Measurements from ENCODE around the gene CPA1.

CPA1 gene

DNA sequence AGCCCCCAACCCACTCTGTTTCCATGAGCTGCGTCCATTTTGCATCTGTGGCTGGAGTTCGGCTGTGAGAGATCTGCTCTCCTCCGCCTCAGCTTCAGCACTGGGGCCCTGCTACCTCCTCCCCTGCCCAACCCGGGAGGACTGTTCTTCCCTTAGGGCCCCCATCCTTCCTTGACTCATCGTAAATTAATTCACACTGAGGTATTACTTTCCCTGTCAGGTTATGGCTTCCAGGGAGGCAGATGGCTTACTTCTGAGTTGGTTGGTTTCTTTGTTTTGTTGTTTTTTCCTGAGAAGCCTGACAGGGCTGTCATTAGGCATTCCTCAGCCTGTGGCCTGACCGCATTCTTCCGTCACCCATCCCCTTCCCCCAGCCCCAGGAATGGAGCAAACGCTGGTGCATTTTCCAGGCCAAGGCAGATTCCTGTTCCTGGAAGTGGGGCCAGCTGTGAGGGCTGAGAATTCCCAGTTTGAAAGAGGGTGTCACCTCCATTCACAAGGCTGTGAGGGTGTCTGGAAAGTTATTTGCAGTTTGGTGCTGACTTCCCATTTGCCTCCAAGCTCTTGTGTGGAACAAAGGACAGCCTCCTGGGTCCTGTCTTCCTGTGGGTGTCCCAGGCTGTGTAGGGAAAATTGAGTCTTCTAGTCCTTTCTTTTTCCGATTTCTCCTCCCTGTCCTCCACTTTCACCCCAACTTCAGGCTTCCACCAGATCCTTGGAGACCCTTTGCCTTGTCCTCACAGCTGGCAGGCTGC lies 24.0 kb upstream of the CPA1 start:
- DNase-seq (ENCODE audit: low read depth in 2 of 2), result no peak

DNA sequence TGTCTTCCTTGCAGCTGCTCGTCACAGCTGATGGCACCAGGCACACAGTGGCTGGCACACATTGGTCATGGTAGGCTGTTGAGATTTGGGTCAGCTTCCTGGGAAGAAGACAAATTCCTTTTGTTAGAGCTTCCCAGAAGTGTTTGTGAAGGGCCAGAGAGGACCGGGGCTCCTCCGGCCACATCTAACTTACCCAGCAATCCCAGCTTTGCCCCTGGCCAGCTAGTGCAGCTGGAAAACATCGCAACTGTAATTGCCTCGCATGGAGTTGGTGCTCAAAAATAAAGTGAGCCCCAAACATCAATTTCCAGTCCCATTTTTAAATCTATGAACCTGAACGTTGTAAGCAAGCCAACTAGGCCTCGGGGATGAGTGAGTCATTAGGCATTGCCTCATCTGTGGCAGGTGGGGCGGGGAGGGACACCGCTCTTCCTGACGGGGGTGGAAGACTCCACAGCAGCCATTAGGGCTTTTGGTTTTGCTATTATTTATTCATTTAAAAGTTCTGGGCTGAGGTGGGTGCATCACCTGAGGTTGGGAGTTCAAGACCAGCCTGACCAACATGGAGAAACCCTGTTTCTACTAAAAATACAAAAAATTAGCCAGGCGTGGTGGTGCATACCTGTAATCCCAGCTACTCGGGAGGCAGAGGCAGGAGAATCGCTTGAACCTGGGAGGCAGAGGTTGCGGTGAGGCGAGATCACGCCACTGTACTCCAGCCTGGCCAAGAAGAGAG lies 23.2 kb upstream of the CPA1 start:
- no peak for DNase-seq (ENCODE audit: low read depth in 2 of 2)

DNA sequence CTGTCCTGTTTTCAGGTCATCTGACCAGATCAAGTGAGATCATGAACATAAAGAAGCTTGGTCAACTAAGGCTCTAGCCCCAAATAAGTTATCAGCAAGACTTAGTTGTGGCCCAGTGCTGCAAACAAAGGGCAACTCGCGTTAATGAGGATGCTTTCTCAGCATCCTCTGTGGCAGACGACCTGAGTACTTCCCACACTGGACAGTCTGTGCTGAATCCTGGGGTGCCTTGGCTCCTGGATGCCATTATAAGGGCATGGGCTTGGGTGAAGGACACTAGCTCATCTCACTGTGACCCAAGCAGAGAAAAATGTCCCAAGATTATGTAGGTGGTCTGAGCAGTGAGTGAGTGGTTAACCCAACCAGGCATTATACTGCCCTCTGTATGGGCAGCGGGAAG lies 21.8 kb upstream of the CPA1 start:
- no peak for DNase-seq (ENCODE audit: low read depth in 2 of 2)

DNA sequence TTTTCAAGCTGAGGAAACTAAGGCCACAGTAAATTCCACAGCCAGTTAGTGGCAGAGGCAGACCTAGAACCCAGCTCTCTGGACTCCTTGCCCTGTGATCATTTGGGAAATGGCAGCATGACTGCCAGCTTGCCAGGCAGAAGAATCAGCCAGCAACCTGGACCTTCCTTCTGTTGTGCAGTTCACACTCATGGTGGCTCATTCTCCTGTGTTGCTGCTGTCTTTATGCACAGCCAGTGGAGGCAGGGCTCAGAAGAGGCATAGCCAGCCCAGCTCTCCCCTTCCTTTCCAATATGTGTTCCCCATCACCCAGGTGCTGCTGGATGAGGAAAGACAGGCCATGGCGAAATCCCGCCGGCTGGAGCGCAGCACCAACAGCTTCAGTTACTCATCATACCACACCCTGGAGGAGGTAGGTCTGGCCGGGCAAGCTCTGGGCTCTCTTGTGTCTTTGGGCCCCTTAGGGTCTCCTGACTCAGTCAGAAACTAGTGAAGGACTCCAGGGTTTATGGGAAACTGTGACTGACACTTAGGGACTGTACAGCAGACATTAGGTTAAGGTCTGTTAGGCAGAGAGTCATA lies 20.9 kb upstream of the CPA1 start:
- DNase-seq (ENCODE audit: low read depth in 2 of 2), result no peak

DNA sequence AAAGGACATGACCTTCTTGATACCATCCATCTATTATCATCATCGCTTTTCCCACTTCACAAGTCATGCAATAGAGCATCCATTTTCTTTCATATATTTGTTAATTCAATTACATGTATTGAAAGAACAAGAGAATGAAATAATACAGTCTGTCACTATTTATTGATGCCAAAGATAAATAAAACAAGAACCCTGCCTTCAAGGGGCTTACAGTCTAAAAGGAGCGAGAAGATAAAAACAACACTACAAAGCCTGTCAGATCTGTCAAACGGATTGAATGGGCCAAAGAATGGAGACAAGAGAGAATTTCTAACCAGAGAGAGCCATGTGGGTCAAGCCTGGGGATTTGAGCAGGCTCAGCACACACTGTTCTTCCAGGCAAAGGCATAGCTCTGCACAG lies 19.8 kb upstream of the CPA1 start:
- DNase-seq (ENCODE audit: low read depth in 2 of 2), result no peak

DNA sequence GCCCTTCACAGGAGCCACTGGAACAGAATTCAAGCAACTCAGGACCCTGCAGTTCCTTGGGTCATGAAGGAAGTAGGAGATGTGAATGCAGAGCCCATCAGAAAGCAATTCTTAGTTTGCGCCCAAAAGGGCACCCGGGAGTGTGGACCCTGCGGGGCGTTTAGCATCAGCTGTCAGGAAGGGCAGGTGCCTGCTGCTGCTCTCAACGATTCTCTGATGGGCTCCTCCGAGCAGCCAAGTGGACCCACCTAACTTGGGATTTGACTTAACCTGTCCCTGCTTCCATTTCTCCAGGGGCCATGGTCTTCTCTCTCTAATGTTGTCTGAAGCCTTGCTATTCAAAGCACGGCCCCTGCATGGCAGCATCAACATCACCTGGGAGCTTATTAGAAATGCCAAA lies 18.6 kb upstream of the CPA1 start:
- DNase-seq (ENCODE audit: low read depth in 2 of 2), result no peak

DNA sequence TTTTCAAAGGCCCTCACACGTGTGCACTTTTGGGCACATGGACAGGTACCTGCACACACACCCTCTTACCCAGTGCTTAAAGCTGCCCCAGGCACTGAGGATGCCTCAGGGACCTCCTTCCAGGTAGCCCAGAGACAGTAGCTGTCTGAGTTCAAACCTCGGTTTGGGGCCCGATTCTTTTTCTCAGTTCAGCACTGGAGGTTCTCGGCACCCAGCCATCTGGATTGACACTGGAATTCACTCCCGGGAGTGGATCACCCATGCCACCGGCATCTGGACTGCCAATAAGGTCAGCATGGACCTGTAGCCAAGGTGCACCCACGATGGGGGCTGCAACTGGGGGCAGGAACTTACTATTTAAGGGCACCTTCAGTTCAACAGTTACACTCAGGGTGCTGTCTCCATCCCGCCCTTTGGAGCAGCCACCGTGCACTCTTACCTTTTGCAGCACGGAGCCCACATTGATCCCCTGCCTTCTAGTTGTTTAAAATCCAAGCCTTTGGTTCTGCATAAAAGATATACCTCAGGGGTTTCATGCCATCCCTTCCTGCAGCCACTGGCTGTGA lies 18.0 kb upstream of the CPA1 start:
- no peak for DNase-seq (ENCODE audit: low read depth in 2 of 2)

DNA sequence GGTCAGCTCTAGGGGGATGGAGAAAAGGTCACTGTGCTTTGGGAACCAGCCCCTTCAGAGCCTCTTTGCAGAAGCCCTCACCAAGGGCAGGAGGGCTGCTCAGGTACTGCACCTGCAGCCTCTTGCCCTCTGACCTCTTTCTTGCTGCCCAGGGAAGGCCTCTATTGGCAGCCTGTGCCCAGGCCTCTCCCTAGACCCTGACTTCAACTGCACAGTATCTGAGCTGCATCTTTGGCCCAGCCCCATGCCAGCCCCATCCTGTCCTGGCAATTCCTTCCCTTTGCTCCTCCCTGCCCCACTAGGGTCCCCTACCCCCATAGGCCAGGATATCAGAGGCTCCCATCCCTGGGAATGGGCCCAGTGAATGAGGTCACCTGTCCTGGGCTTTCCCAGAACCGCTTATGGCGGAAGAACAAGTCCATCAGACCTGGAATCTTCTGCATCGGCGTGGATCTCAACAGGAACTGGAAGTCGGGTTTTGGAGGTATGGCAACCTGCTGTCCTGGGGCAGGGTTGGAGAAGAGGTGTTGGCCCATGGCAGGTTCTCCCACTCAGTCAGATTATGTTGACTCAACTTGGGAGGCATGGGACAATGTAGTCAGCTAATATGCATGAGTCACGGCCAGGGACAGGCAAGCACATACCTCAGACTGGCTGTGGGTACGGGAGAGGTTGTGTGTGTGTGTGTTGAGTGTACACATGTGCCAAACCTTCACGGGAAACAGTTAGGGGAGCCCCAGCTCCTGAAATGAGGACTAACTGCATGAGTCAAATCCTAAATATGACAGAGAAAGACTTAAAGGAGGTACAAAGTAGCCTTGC lies 17.1 kb upstream of the CPA1 start:
- no peak for DNase-seq (ENCODE audit: low read depth in 2 of 2)

DNA sequence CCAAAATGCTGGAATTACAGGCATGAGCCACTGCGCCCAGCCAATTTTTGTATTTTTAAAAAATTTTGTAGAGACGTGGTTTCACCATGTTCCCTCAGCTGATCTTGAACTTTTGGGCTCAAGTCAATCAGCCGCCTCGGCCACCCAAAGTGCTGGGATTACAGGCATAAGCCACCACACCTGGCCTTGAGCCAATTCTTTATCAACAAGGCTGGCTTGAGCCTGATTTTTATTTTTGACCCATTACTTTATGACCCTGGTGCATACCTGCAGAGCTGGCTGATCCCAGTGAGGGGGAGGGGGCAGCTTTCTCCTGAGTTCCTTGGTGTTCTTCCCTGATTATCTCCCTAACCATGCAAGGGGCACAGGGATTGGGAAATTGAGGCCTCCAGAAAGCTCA lies 15.8 kb upstream of the CPA1 start:
- no peak for DNase-seq (ENCODE audit: low read depth in 2 of 2)

DNA sequence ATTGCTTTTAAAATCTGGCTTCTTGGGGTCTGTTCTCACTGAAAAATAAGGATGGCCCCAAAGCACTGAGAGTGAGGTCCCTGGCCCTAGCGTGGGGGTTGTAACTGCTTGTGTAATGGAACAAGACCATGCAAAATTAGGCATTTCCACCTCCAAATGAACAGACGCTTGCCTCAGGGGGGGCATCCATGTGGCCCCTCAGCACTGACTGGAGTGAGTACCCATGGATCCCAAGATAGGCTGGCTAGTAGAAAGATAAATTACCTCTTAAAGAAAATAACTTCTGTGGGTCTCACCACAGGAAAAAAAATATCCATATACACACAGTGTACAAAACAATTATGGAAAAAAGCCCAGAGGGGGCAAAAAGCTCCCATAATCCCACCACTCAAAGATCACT lies 15.2 kb upstream of the CPA1 start:
- DNase-seq (ENCODE audit: low read depth in 2 of 2), result no peak

DNA sequence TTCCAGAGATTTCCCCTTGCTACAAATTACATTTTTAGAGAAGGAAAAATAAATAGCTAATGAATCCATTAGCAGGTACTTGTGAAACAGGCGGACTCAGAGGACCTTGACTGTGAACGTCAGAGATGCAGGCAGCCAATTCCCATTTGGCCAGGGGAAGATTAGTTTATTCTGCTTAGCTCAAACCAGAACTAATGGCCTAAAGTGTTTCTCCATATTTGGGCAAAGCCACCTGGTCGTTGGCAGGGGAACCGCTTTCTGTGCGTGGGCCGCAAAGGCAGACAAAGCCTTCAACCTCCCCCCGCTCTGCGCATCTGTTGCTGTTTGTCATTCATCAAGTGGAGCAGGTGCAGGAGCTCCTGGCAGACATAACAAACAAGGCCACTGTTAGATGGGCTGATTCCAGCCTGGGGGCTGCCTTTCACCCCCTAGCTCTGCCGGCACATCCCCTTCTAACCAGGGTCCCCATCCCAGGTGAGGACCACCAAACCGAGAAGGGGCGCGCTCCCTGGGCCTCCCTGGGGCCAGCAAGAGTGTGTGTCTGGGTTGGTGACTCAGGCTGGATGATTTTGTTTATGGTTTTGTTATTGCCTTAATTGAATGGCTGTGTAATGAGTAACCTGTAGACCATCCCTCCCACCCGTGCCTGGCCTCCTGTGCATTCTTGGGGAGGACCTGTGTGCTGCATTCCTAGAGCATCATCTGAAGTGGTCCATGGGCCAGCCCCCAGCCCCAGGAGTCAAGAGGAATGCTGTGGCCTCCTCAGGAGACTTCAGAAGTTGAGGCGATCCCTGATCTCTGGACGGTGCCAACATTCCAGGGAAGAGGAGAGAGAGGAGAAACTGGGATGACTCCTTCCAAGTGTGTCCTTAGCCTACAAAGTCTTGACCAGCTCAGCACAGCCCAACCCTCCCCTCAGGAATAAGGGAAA lies 14.5 kb upstream of the CPA1 start:
- DNase-seq (ENCODE audit: low read depth in 2 of 2), result no peak

DNA sequence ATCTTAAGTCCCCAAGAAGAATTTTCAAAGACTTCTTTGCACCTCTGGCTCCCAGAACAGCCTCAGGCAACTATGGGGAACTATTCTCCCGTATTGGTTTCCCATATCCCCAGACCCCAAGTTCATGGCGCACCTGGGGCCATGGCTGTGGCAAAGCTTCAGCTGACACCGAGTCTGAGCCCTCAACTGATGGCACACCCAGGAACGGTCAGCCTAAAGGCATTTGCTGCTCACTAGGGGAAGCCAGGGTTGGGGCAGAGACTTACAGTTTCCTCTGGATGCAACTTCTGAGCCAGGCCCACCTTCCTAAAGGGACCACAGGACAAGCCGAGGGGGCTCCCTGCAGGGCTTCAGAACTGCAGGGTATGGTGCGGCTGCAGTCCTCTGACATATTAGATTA lies 13.7 kb upstream of the CPA1 start:
- no peak for DNase-seq (ENCODE audit: low read depth in 2 of 2)

DNA sequence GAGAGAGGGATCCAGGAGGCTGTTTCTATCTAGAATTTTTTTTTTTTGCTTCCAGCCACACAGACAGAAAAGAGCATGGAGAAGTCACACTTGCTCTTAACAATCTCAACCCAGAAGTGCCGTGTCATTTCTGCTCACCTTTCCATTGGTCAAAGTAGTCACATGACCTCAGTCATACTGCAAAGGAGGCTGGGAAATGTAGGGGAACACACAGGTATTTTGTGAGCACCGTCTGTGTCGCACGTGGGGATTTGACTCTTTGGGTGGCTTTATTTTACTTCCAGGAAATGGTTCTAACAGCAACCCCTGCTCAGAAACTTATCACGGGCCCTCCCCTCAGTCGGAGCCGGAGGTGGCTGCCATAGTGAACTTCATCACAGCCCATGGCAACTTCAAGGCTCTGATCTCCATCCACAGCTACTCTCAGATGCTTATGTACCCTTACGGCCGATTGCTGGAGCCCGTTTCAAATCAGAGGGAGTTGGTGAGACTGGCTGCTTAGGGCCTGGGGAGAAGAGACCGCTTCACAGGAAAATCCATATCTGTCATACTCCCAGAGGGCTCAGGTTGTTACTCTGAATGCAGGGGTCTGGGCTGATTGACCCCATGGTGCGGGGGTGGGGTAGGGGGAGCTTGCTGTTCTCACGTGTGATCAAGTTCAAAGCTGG lies 13.1 kb upstream of the CPA1 start:
- DNase-seq (ENCODE audit: low read depth in 2 of 2), result peak in 1 of 2 donors; percentile 13

DNA sequence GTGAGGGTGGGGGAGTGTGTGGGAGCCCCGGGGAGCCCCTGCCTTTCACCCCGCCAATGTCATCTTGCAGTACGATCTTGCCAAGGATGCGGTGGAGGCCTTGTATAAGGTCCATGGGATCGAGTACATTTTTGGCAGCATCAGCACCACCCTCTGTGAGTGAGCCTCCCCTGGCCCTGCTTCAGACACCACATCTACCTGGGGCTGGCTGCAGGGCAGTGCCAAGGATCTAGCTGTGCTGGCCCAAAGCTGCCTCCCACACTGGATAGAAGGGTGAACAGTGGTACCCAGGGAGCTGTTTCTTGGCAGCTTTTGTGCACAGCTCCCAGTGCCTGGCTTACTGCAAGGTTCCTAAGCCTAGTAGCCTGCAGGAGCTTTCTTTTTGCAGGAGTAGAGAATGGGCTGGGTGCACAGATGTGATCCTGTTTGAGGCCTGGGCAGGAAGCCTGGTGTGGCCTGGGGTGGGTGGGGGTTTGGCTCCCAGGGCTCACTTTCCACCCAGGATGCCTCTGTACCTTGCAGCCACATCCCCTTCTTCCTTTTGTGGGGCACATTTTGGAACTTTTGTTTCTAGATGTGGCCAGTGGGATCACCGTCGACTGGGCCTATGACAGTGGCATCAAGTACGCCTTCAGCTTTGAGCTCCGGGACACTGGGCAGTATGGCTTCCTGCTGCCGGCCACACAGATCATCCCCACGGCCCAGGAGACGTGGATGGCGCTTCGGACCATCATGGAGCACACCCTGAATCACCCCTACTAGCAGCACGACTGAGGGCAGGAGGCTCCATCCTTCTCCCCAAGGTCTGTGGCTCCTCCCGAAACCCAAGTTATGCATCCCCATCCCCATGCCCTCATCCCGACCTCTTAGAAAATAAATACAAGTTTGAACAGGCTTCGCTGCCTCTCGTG lies 12.2 kb upstream of the CPA1 start:
- DNase-seq (ENCODE audit: low read depth in 2 of 2), result no peak

DNA sequence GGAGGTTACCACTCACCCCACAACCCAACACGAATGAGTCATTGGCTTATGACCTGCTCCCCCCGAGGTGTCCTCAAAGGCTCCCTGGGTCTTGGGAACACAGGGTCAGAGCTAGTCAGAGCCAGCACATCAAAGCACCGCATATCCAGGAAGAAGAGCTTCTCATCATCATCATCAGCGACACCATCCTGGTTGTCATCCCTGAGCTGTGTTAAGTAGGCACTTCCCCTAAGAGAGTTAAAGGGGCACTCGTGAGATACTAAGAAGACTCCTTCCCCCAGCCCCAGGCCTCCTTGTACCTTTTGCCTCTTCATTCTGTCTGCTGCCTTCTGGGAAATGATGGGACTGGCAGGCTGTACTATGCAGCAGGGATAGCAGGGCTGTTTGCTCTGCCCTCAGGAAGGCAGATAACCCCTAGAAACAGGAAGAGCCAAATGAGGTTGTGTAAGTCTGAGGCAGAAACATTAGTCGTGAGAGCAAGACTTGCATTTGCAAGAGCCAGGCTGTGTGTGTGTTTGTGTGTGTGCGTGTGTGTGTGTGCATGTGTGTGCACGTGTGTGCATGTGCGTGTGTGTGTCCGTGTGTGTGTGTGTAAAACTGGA lies 11.1 kb upstream of the CPA1 start:
- no peak for DNase-seq (ENCODE audit: low read depth in 2 of 2)

DNA sequence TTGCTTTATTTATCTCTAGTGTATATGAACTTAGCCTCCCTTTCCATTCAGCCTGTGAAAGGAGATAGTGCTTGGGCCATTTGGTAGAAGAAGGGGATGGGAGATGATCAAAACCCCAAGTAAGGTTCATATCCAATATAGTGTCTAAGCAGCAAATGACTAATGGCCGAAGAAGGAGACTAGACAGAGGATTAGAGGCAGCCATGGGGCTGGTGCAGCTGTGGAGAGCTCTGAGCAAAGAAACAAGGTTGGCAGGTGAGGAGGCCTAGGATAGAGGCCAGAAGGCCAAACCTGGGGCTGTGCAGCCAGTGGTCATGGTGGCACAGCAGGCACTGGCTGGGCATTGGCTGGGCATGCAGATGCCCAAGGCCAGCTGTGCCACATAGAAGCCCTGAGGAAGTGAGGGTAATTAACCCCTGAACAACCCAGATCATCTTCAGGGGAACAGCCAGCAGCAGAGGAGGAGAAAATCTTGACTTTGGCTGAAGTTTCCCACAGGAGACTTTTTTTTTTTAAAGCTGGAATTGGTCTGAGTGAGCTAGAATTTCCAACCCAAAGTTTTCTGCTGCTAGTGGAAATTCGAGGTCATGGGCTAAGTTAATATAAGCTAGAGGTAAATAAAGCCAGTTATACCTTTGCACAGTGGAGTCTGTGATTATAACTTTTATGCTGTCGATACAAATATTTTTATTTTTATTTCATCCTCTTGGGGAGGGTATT lies 10.3 kb upstream of the CPA1 start:
- DNase-seq (ENCODE audit: low read depth in 2 of 2), result no peak

DNA sequence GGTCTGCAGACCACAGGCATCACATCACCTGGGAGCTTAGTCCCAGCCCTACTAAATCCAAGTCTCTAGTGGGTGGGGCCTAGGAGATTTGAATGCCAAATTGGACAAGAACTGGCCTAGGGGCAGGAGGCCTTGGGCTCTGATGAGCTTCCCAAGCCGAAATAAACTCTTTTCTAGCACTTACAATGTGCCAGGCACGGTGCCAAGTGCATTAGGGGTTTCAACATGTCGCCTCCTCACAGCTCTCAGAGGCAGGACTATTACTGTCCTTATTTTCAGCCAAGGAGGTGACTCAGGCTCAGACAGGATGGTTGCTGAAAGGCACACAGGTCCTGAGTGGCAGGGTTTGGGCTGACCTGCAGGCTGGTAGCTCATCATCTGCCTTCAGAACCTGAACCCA lies 9.2 kb upstream of the CPA1 start:
- no peak for DNase-seq (ENCODE audit: low read depth in 2 of 2)

Data from stimulated activated CD8-positive, alpha-beta memory T cell treated with anti-CD3 and anti-CD28 coated beads, Interleukin-7, amount 100 ng/mL, for 4 hours (primary cell).